GM23338 (cell line): ENCODE results near the gene CLEC18B.
"Not testable (repeated sequence)": the region's sequence is repeated elsewhere in the genome, so short reads cannot be mapped to it uniquely, and the experiment has no call there.

Experiments used
- CREB1 ChIP-seq: fragments of 250-450 bp; sonication (Bioruptor Pico); IDR thresholded peaks from 2 replicates; pipeline ENCODE4 v1.5.0; 2020; ENCODE audit warnings: low read depth, mild to moderate bottlenecking, moderate library complexity
- CTCF ChIP-seq, 2 experiments: fragments of 200-600 bp in 1 of 2; sonication (generic) in 1 of 2; conservative IDR thresholded peaks; 2 replicates each; pipeline versions ENCODE4 v1.5.1 to v1.6.1; 2016 to 2017; ENCODE audit warnings: antibody characterized with exemption in 2 of 2, low read depth in 2 of 2, mild to moderate bottlenecking in 2 of 2, moderate library complexity in 1 of 2
- ETS1 ChIP-seq: IDR thresholded peaks from 2 replicates; pipeline ENCODE4 v1.6.1; 2016; ENCODE audit warnings: antibody characterized with exemption
- EZH2 ChIP-seq: fragments of 200-600 bp; sonication (generic); IDR thresholded peaks from one replicate; pipeline ENCODE4 v1.8.0; 2017; ENCODE audit warnings: antibody characterized with exemption, mild to moderate bottlenecking, low read depth; ENCODE audit not compliant: unreplicated experiment
- EZH2phosphoT487 ChIP-seq: fragments of 200-600 bp; sonication (generic); IDR thresholded peaks from one replicate; pipeline ENCODE4 v1.8.1; 2018; ENCODE audit warnings: antibody characterized with exemption; ENCODE audit not compliant: unreplicated experiment
- JUNB ChIP-seq: IDR thresholded peaks from one replicate; pipeline ENCODE4 v1.6.1; 2016; ENCODE audit warnings: antibody characterized with exemption; ENCODE audit not compliant: unreplicated experiment
- NANOG ChIP-seq: IDR thresholded peaks from 2 replicates; pipeline ENCODE4 v1.6.1; 2016; ENCODE audit warnings: antibody characterized with exemption, borderline replicate concordance
- POLR2AphosphoS5 ChIP-seq: IDR thresholded peaks from 2 replicates; pipeline ENCODE4 v1.6.1; 2016; ENCODE audit warnings: antibody characterized with exemption, low read depth
- REST ChIP-seq: IDR thresholded peaks from one replicate; pipeline ENCODE4 v1.6.1; 2018; ENCODE audit warnings: antibody characterized with exemption; ENCODE audit not compliant: unreplicated experiment
- STAT1 ChIP-seq: IDR thresholded peaks from one replicate; pipeline ENCODE4 v1.6.1; 2016; ENCODE audit warnings: antibody characterized with exemption; ENCODE audit not compliant: unreplicated experiment
- ZNF114 ChIP-seq: fragments of 250-450 bp; sonication (Bioruptor Pico); IDR thresholded peaks from 2 replicates; pipeline ENCODE4 v1.5.0; 2020; ENCODE audit warnings: mild to moderate bottlenecking, moderate library complexity
- ZNF331 ChIP-seq: fragments of 250-450 bp; sonication (Bioruptor Pico); IDR thresholded peaks from 2 replicates; pipeline ENCODE4 v1.5.0; 2020; ENCODE audit warnings: low read depth, mild to moderate bottlenecking, moderate library complexity
- ZNF462 ChIP-seq: fragments of 250-450 bp; sonication (Bioruptor Pico); IDR thresholded peaks from 2 replicates; pipeline ENCODE4 v1.5.0; 2020; ENCODE audit warnings: mild to moderate bottlenecking, moderate library complexity

- TF ChIP-seq CTCF (conservative IDR thresholded peaks at IDR 0.05; ENCODE audit: low read depth in 2 of 2); EZH2; POLR2AphosphoS5; REST; NANOG; EZH2phosphoT487; CREB1 (CRISPR knock-in tag); JUNB; ZNF331; ETS1; ZNF114 (CRISPR knock-in tag); ZNF462 (CRISPR knock-in tag); STAT1: not testable (repeated sequence)
Measured at GRCh38 chr16:74370338-74371135, 50.7 kb downstream of the CLEC18B start.
